Left lung (tissue), 10 donors: ENCODE results near the gene YWHAE. TPM values are rescaled to one million over a fixed set of nuclear protein-coding genes. Genes with fewer than 3 reads are reported as not detected.
A peak's percentile ranks its signal among the peaks of the same experiment; 100 is the strongest.
"Not testable (repeated sequence)": the region's sequence is repeated elsewhere in the genome, so short reads cannot be mapped to it uniquely, and the experiment has no call there.

Experiments
- ATAC-seq: fragments of 200-7000 bp; cut with Tn5 transposase; one replicate; pipeline ENCODE4 v1.9.1; 2020; ENCODE audit warnings: moderate library complexity
- DNase-seq, 4 donors: peaks; one replicate each; pipeline ENCODE4 v3.0.0-alpha.2; 2013 to 2020
- H3K27ac ChIP-seq, 2 donors: fragments of 200-600 bp; sonication (generic) in 1 of 2; one replicate each; pipeline versions ENCODE4 v1.5.0 to v1.8.0; 2020 to 2021
- H3K27me3 ChIP-seq, 2 donors: fragments of 200-600 bp; sonication (generic) in 1 of 2; one replicate each; pipeline versions ENCODE4 v1.5.0 to v1.8.0; 2020 to 2021
- H3K36me3 ChIP-seq, 2 donors: fragments of 200-600 bp; sonication (generic) in 1 of 2; one replicate each; pipeline versions ENCODE4 v1.5.0 to v1.8.0; 2020 to 2021
- H3K4me1 ChIP-seq, 2 donors: fragments of 200-600 bp; one replicate each; pipeline ENCODE4 v1.8.0; 2021
- H3K4me3 ChIP-seq, 2 donors: fragments of 200-600 bp; sonication (generic) in 1 of 2; one replicate each; pipeline versions ENCODE4 v1.5.0 to v1.8.0; 2020 to 2021; ENCODE audit warnings: mild to moderate bottlenecking in 1 of 2
- H3K9me3 ChIP-seq, 2 donors: fragments of 200-600 bp; sonication (generic) in 1 of 2; one replicate each; pipeline versions ENCODE4 v1.5.0 to v1.8.0; 2020 to 2021
- CTCF ChIP-seq, 2 donors: fragments of 200-600 bp; sonication (generic) in 1 of 2; IDR thresholded peaks; one replicate each; pipeline versions ENCODE4 v1.5.0 to v1.8.0; 2021; ENCODE audit warnings: antibody characterized with exemption in 2 of 2
- intact Hi-C, 2 donors: fragments of 100-400 bp; cut with DNase I; formaldehyde crosslinking; loops; one replicate each; pipeline versions ENCODE4 v1.11.2 to v1.14.2; 2022
- polyA plus RNA-seq, 6 donors: library from polyadenylated mRNA; unstranded; fragments of 120-200 nt; gene quantifications; one replicate each; pipeline ENCODE4 v1.2.1, GENCODE V29; 2013; ENCODE audit not compliant: insufficient read length in 6 of 6
- total RNA-seq, 2 donors: library from RNA; stranded (reverse); fragmentation: NEBNext Ultra II Directional; extraction: Animal tissue kit (Norgen Biotek cat#: 25700); gene quantifications; one replicate each; pipeline ENCODE4 v1.2.1, GENCODE V29; 2021
- donor health status: DM: no; HTN: yes; CAD: no.
- donor health status: DM: no; HTN: no; CAD: no.

The YWHAE gene
- total and polyA plus RNA-seq, 8 donors: 437 to 933 (median 780) TPM

- H3K4me3 ChIP-seq: no peak overlapping the region
- peak in 3 of 4 donors; percentile 56 to 82 (median 66) for DNase-seq
- peaks cover 0 to 29% of the 10 kb centered on the region in 2 donors for H3K36me3 ChIP-seq
- no peaks in the 10 kb centered on the region for H3K27me3 ChIP-seq
- no peak overlapping the region for H3K27ac ChIP-seq
- ATAC-seq: peak; percentile 84
- TF ChIP-seq CTCF (IDR thresholded peaks at IDR 0.05): peak; percentile 81 to 82
- no peaks in the 10 kb centered on the region for H3K9me3 ChIP-seq
- H3K4me1 ChIP-seq: peaks cover 41 to 85% of the 10 kb centered on the region in 2 donors
- intact Hi-C loops: no loop called here
Observed at GRCh38 chr17:1365445-1366039, 34.5 kb downstream of the YWHAE start.

DNA sequence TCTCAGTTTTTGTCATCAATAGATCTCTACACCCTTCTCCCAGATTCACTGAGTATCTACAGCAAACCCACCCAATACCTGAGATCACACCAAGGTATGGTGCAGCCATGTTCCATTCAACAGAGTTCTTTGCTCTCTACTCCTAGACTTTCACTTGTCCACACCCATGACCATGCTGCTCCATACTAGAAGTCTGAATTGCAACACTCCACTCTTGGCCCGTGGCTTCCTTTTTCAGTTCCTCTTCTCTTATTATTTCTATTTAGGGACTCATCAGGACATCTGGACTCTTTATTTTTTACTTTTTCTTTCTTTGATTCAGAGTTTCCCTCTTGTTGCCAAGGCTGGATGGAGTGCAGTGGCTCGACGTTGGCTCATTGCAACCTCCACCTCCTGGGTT is 37.1 kb downstream of the YWHAE start:
- Histone ChIP-seq H3K27me3 (no peaks in the 10 kb centered on the region), H3K9me3 (no peaks in the 10 kb centered on the region), H3K4me1 (peaks cover 46 to 81% of the 10 kb centered on the region in 2 donors), H3K36me3 (peaks cover 0 to 52% of the 10 kb centered on the region in 2 donors), H3K4me3 (no peak overlapping the region), H3K27ac (peak overlapping the region in 1 of 2 donors; percentile 68)
- no peak for TF ChIP-seq CTCF (IDR thresholded peaks at IDR 0.05)
- ATAC-seq: peak; percentile 73
- intact Hi-C loops: no loop called here
- DNase-seq: peak in 1 of 4 donors; percentile 51

- intact Hi-C loops: no loop called here
- no peak for TF ChIP-seq CTCF (IDR thresholded peaks at IDR 0.05)
- no peaks in the 10 kb centered on the region for H3K27me3 ChIP-seq
- H3K36me3 ChIP-seq: peaks cover 0 to 59% of the 10 kb centered on the region in 2 donors
- ATAC-seq (peak; percentile 11), DNase-seq (no peak)
- H3K27ac ChIP-seq: peak overlapping the region in 1 of 2 donors; percentile 68
- no peaks in the 10 kb centered on the region for H3K9me3 ChIP-seq
- peaks cover 46 to 74% of the 10 kb centered on the region in 2 donors for H3K4me1 ChIP-seq
- H3K4me3 ChIP-seq: no peak overlapping the region
Observed at GRCh38 chr17:1362065-1362848, 37.8 kb downstream of the YWHAE start.

DNA sequence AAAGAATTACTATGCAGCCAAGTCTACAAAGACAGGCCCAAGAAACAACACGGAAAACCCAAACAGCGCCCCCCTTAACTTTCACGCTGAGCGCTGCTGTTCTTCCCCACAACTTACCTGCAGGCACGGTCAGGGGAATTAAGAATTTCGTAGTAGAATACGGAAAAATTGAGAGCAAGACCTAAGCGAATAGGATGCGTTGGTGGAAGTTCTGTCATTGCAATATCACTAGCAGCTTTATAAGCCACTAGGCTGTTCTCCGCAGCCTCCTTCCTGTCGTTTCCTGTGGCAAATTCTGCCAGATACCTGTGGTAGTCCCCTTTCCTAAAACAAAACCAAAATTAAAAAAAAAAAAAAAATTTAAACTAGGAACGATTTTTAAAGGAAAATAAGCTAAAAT is 39.0 kb downstream of the YWHAE start:
- intact Hi-C loops: no loop called here
- peaks cover 0 to 70% of the 10 kb centered on the region in 2 donors for H3K36me3 ChIP-seq
- peaks cover 37 to 62% of the 10 kb centered on the region in 2 donors for H3K4me1 ChIP-seq

GRCh38 chr17:1360315-1360714 is 39.7 kb downstream of the YWHAE start:
- ATAC-seq, H3K27ac ChIP-seq, H3K4me3 ChIP-seq, H3K9me3 ChIP-seq, DNase-seq, intact Hi-C loops, H3K27me3 ChIP-seq: not testable (repeated sequence)
- H3K36me3 ChIP-seq: peaks cover 0 to 76% of the 10 kb centered on the region in 2 donors
- peaks cover 32 to 55% of the 10 kb centered on the region in 2 donors for H3K4me1 ChIP-seq

More for the DNA sequence above, 39.0 kb downstream of the YWHAE start:
- no peaks in the 10 kb centered on the region for H3K9me3 ChIP-seq
- ATAC-seq: no peak
- no peak overlapping the region for H3K4me3 ChIP-seq
- no peak for TF ChIP-seq CTCF (IDR thresholded peaks at IDR 0.05)
- H3K27me3 ChIP-seq: no peaks in the 10 kb centered on the region
- H3K27ac ChIP-seq: no peak overlapping the region
- no peak for DNase-seq
